ENCODE data around the gene ARSK.
"Not testable (repeated sequence)": the region's sequence is repeated elsewhere in the genome, so short reads cannot be mapped to it uniquely, and the experiment has no call there.

Gene ARSK

DNA sequence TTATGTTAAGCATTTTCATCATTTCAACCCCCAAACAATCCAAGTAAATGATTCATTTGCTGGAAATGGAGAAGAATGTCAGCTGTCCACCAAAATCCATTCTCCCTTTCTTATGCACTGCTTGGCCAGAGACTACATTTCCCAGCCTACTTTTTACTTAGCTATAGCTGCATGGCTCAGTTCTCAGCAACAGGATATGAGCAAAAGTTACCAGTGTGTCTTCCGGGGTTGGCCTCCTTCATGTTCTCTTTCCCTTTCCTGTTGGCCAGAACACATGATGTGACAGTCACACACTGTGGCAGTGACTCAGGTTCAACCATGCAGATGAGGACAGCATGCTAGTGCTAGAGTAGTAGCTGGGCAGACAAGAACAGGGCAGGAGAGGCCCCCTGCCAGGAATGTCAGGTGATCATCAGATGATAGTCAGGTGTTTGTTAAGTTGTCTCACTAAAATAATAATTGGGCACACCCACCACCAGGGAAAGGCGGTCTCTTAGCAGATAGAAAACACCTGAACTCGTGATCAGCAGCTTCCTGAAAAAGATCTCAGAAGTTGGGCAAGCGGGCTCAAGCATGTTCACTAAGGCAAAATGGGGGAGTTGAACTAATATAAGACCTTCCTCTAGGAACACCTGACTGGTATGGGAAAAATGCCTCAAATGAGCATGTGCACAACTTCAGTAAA lies 77.2 kb downstream of the ARSK start:
- Histone ChIP-seq H3K4me3 (ENCODE audit: low read depth, low read length) (peak overlapping the region; percentile 15; the same call in 1 of the 2 replicates), H3K27ac (ENCODE audit: low read depth, low read length) (peak overlapping the region; percentile 86), H3K27me3 (ENCODE audit: insufficient read depth, low read length) (no peaks in the 10 kb centered on the region), H3K4me1 (ENCODE audit: control insufficient read depth, insufficient read depth, low read length, unreplicated experiment) (peaks cover 19% of the 10 kb centered on the region), H2AFZ (ENCODE audit: low read length, unreplicated experiment) (peak overlapping the region; percentile 63), H3K36me3 (ENCODE audit: insufficient read depth, low read length) (no peaks in the 10 kb centered on the region), H3K79me2 (ENCODE audit: control insufficient read depth, insufficient read depth, low read length, unreplicated experiment) (no peaks in the 10 kb centered on the region)

DNA sequence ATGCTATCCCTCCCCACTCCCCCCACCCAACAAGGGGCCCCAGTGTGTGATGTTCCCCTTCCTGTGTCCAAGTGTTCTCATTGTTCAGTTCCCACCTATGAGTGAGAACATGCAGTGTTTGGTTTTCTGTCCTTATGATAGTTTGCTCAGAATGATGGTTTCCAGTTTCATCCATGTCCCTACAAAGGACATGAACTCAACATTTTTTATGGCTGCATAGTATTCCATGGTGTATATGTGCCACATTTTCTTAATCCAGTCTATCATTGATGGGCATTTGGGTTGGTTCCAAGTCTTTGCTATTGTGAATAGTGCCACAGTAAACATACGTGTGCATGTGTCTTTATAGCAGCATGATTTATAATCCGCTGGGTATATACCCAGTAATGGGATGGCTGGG lies 78.0 kb downstream of the ARSK start:
- peaks cover 19% of the 10 kb centered on the region for H3K4me1 ChIP-seq (ENCODE audit: control insufficient read depth, insufficient read depth, low read length, unreplicated experiment)
- not testable (repeated sequence) for H3K36me3 ChIP-seq (ENCODE audit: insufficient read depth, low read length); H3K4me3 ChIP-seq (ENCODE audit: low read depth, low read length); H2AFZ ChIP-seq (ENCODE audit: low read length, unreplicated experiment); H3K27me3 ChIP-seq (ENCODE audit: insufficient read depth, low read length); H3K27ac ChIP-seq (ENCODE audit: low read depth, low read length); H3K79me2 ChIP-seq (ENCODE audit: control insufficient read depth, insufficient read depth, low read length, unreplicated experiment)

DNA sequence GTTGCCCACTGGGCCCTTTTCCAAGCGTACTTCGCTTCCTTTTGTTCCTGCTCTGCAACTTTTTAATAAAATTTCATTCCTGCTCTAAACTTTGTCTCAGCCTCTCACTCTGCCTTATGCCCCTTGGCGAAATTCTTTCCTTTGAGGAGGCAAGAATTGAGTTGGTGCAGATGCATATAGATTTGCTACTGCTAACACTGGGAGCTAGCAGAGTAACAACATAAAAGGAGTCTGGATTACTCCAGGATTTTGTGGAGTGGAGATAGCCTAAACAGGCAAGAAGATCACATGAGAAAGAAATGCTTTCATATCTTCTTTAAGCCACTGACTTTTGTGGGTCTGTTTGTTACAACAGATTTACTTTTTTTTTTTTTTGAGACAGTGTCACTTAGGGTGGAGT lies 78.8 kb downstream of the ARSK start:
- Histone ChIP-seq H3K27me3 (ENCODE audit: insufficient read depth, low read length) (no peaks in the 10 kb centered on the region), H3K4me1 (ENCODE audit: control insufficient read depth, insufficient read depth, low read length, unreplicated experiment) (peaks cover 19% of the 10 kb centered on the region), H2AFZ (ENCODE audit: low read length, unreplicated experiment) (no peak overlapping the region), H3K79me2 (ENCODE audit: control insufficient read depth, insufficient read depth, low read length, unreplicated experiment) (no peaks in the 10 kb centered on the region), H3K4me3 (ENCODE audit: low read depth, low read length) (no peak overlapping the region), H3K27ac (ENCODE audit: low read depth, low read length) (no peak overlapping the region), H3K36me3 (ENCODE audit: insufficient read depth, low read length) (no peaks in the 10 kb centered on the region)

DNA sequence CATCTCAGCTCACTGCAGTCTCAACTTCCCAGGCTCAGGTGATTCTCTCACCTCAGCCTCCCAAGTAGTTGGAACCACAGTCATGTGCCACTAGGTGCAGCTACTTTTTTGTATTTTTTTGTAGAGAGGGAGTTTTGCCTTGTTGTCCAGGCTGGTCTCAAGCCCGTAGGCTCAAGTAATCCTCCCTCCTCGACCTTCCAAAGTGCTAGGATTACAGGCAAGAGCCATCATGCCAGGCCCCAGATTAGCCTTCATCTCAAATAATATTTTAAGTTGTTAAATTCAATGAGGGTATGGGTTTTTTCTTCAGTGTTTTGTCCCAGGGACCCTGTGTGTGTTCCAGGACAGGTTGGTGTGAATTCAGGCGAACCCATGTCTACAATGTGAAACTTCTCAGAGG lies 79.2 kb downstream of the ARSK start:
- H2AFZ ChIP-seq (ENCODE audit: low read length, unreplicated experiment): no peak overlapping the region
- H3K27me3 ChIP-seq (ENCODE audit: insufficient read depth, low read length): no peaks in the 10 kb centered on the region
- H3K36me3 ChIP-seq (ENCODE audit: insufficient read depth, low read length): no peaks in the 10 kb centered on the region
- no peak overlapping the region for H3K27ac ChIP-seq (ENCODE audit: low read depth, low read length)
- no peak overlapping the region for H3K4me3 ChIP-seq (ENCODE audit: low read depth, low read length)
- H3K4me1 ChIP-seq (ENCODE audit: control insufficient read depth, insufficient read depth, low read length, unreplicated experiment): peaks cover 19% of the 10 kb centered on the region
- H3K79me2 ChIP-seq (ENCODE audit: control insufficient read depth, insufficient read depth, low read length, unreplicated experiment): no peaks in the 10 kb centered on the region

DNA sequence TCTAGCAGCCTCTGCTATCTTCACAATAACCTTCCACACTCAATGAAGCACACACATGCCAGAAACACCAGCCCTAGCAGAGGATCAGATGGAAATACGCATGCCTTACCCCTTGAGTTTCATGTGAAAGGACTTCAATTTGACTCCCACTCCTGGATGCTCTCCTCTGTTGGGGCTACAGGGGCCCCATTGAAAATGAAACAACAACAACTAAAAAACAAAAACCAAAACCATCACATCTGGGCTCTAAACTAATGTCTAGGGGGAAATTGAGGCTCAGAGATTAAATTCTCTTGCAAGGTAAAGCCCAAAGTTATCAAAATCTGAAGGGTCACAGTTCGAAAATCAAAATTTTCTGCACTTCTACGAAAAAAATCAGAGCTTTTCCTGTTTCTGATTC lies 83.7 kb downstream of the ARSK start:
- no peaks in the 10 kb centered on the region for H3K27me3 ChIP-seq (ENCODE audit: insufficient read depth, low read length)
- H3K4me1 ChIP-seq (ENCODE audit: control insufficient read depth, insufficient read depth, low read length, unreplicated experiment): no peaks in the 10 kb centered on the region
- peak overlapping the region; percentile 12 for H2AFZ ChIP-seq (ENCODE audit: low read length, unreplicated experiment)
- H3K36me3 ChIP-seq (ENCODE audit: insufficient read depth, low read length): no peaks in the 10 kb centered on the region
- H3K79me2 ChIP-seq (ENCODE audit: control insufficient read depth, insufficient read depth, low read length, unreplicated experiment): no peaks in the 10 kb centered on the region
- H3K4me3 ChIP-seq (ENCODE audit: low read depth, low read length): no peak overlapping the region
- H3K27ac ChIP-seq (ENCODE audit: low read depth, low read length): no peak overlapping the region

DNA sequence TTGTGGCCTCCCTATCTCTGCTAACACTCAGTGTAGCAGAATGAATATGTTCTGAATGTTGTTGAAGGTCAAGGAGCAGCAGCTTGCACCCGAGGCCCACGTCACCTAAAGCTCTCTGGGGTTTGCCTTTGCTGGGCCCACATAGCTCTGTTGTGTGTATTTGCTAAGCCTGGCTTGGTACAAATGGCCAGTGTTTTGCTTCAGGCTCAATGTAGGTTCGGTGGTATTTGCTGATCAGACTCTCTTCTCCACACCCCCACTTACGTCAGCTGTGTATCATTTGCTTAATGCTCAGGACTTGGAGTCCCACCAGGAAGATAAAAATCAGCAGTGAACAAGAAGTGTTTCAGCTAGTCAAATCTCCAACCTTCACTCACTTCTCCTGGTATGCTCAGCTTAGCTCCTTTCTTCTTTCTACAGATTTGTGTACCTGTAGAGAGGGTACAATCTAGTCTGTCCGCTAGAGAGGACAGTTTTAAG lies 86.9 kb downstream of the ARSK start:
- H3K27me3 ChIP-seq (ENCODE audit: insufficient read depth, low read length): no peaks in the 10 kb centered on the region
- no peak overlapping the region for H3K4me3 ChIP-seq (ENCODE audit: low read depth, low read length)
- H3K36me3 ChIP-seq (ENCODE audit: insufficient read depth, low read length): no peaks in the 10 kb centered on the region
- H3K79me2 ChIP-seq (ENCODE audit: control insufficient read depth, insufficient read depth, low read length, unreplicated experiment): no peaks in the 10 kb centered on the region
- H3K4me1 ChIP-seq (ENCODE audit: control insufficient read depth, insufficient read depth, low read length, unreplicated experiment): peaks cover 4% of the 10 kb centered on the region
- no peak overlapping the region for H2AFZ ChIP-seq (ENCODE audit: low read length, unreplicated experiment)
- H3K27ac ChIP-seq (ENCODE audit: low read depth, low read length): no peak overlapping the region

DNA sequence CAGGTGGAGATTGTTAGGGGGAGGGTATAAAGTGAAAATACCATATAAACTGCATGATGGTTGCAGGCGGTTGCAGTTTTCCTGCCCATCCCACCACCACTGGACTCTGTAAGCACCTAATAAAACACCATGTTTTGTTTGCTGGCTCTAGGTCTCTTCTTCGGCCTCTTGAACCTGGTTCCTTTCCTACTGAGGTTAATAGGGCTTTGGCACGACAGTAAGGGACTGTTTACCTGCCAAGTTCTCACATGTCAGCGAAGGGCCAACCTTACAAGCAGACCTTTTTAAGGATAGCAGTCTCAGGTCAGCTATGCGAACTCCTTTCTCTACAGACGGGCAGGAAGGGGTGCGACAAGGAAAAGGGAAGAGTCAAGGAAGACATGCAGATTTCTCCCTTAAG lies 88.3 kb downstream of the ARSK start:
- H2AFZ ChIP-seq (ENCODE audit: low read length, unreplicated experiment): no peak overlapping the region
- H3K4me3 ChIP-seq (ENCODE audit: low read depth, low read length): no peak overlapping the region
- no peak overlapping the region for H3K27ac ChIP-seq (ENCODE audit: low read depth, low read length)
- H3K27me3 ChIP-seq (ENCODE audit: insufficient read depth, low read length): no peaks in the 10 kb centered on the region
- no peaks in the 10 kb centered on the region for H3K36me3 ChIP-seq (ENCODE audit: insufficient read depth, low read length)
- H3K79me2 ChIP-seq (ENCODE audit: control insufficient read depth, insufficient read depth, low read length, unreplicated experiment): no peaks in the 10 kb centered on the region
- H3K4me1 ChIP-seq (ENCODE audit: control insufficient read depth, insufficient read depth, low read length, unreplicated experiment): peaks cover 10% of the 10 kb centered on the region

DNA sequence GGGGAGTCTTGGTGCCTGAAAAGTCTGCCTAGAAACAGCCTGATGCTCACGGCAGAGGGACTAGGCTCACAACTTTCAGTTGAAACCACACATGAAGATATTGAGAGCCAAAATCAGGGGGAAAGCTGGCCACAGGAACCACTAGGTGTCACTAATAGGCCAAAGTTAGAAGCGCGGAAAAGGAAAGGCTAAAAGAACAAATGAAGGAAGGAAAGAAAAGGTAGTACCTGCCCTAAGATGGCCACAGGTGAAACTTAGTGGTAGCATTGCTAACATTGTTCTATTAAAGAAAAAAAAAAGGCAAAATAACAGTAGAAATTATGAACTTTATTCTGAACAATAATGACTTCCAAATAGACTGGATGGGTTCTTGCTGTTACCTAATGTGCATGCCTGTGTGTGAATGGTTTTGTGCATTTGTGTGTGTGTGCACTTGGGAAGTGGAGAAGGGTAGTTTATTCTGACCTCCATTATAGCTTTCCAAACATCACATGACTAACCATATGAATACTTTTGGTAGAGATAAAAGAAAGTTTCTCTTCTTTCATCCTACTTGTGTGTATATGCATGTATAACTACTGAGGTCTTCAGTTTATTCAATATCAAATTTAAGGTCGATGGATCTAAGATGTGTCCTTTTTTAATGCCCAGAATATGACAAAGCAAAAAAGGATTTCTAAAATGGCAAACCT lies 89.6 kb downstream of the ARSK start:
- no peaks in the 10 kb centered on the region for H3K79me2 ChIP-seq (ENCODE audit: control insufficient read depth, insufficient read depth, low read length, unreplicated experiment)
- H3K4me1 ChIP-seq (ENCODE audit: control insufficient read depth, insufficient read depth, low read length, unreplicated experiment): peaks cover 10% of the 10 kb centered on the region
- no peaks in the 10 kb centered on the region for H3K27me3 ChIP-seq (ENCODE audit: insufficient read depth, low read length)
- H3K27ac ChIP-seq (ENCODE audit: low read depth, low read length): peak overlapping the region; percentile 23
- H2AFZ ChIP-seq (ENCODE audit: low read length, unreplicated experiment): peak overlapping the region; percentile 89
- no peaks in the 10 kb centered on the region for H3K36me3 ChIP-seq (ENCODE audit: insufficient read depth, low read length)
- no peak overlapping the region for H3K4me3 ChIP-seq (ENCODE audit: low read depth, low read length)

DNA sequence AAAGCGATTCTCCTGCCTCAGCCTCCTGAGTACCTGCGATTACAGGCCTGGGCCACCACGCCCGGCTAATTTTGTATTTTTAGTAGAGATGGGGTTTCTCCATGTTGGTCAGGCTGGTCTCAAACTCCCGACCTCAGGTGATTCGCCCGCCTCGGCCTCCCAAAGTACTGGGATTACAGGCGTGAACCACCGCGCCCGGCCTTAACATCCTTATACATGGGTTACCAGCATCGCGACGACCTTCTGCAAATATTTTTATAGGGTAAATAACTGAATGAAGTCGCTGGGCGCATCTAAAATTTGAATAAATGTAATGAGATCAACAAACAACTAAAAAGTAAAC lies 91.3 kb downstream of the ARSK start:
- peak overlapping the region; percentile 10; the same call in 1 of the 2 replicates for H3K4me3 ChIP-seq (ENCODE audit: low read depth, low read length)
- H3K27me3 ChIP-seq (ENCODE audit: insufficient read depth, low read length); H3K27ac ChIP-seq (ENCODE audit: low read depth, low read length); H3K36me3 ChIP-seq (ENCODE audit: insufficient read depth, low read length); H3K79me2 ChIP-seq (ENCODE audit: control insufficient read depth, insufficient read depth, low read length, unreplicated experiment): not testable (repeated sequence)
- H2AFZ ChIP-seq (ENCODE audit: low read length, unreplicated experiment): peak overlapping the region; percentile 19
- peaks cover 10% of the 10 kb centered on the region for H3K4me1 ChIP-seq (ENCODE audit: control insufficient read depth, insufficient read depth, low read length, unreplicated experiment)

DNA sequence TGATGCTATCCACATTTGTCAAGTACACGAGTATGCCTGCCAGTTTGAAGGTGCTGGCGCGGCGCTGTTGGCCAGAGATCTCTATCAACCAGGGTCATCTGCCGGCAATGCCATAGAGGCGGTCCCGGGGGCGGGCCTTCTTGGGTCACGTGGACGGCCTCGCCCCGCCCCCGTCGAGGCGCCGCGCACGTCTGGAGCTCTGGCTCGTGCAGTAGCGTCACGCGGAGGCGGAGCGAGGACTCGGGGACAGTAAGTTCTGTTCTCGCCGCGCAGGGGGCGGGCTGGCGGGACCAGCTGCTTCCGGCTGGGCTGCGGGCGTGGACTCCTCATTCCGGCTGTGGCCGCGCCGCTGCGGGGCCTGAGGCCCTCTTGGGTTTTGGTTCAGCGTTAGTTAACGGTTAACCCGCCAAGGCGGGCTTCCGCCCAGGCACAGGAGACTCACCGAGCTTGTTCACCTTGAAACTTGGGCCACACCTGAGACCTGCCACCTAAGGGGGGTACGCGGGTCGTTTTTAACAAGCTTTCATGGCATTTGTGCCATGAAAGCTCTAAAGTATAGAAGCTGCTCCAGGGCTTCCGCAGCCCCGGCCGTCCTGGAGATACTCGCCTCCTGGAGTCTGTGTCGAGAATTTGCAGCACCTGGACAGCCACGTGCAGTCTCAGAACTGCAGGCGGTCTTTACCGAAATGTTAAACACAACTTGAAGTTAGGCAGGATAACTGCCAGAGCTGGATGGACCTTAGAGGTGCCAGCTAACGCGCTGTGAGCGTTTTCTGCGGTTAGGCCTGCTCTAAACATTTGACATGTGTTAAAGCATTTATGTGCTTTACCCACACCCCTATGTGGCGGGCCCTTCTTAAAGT lies 91.9 kb downstream of the ARSK start, which contains the start of gene RFESD:
Gene RFESD, plus strand, starts transcription at position 209 of the 863 bp plus-strand sequence. CDS start 5,495 bp downstream, outside the sequence.
- H2AFZ ChIP-seq (ENCODE audit: low read length, unreplicated experiment): peak within 1 kb of the TSS; percentile 76
- no peaks in the 10 kb centered on the region for H3K27me3 ChIP-seq (ENCODE audit: insufficient read depth, low read length)

More for the DNA sequence above, 91.9 kb downstream of the ARSK start, which contains the start of gene RFESD:
- Histone ChIP-seq H3K79me2 (ENCODE audit: control insufficient read depth, insufficient read depth, low read length, unreplicated experiment) (no peaks in the 10 kb centered on the region), H3K4me3 (ENCODE audit: low read depth, low read length) (peak within 1 kb of the TSS; percentile 83), H3K27ac (ENCODE audit: low read depth, low read length) (peak within 1 kb of the TSS; percentile 83), H3K36me3 (ENCODE audit: insufficient read depth, low read length) (no peaks in the 10 kb centered on the region), H3K4me1 (ENCODE audit: control insufficient read depth, insufficient read depth, low read length, unreplicated experiment) (peaks cover 10% of the 10 kb centered on the region)

Data from ACC112 (cell line).